Neural progenitor cell (in vitro differentiated cells): Measurements from ENCODE around the gene AGPS. TPM values are rescaled to one million over a fixed set of nuclear protein-coding genes. Genes with fewer than 3 reads are reported as not detected.

Source experiments
- DNase-seq: peaks from one replicate; pipeline ENCODE4 v3.0.0-alpha.2; 2016; ENCODE audit warnings: low spot score
- H2AFZ ChIP-seq: fragments of 200-600 bp; sonication (generic); replicated peaks from 2 replicates; pipeline ENCODE4 v1.6.1; 2016; ENCODE audit warnings: antibody characterized with exemption
- H3F3A ChIP-seq: fragments of 200-600 bp; sonication (generic); 2 replicates; pipeline ENCODE4 v1.6.1; 2016; ENCODE audit warnings: antibody characterized with exemption, low read depth
- H3K27ac ChIP-seq: fragments of 200-600 bp; sonication (generic); 2 replicates; pipeline ENCODE4 v1.5.1; 2016; ENCODE audit warnings: mild to moderate bottlenecking
- H3K27me3 ChIP-seq: fragments of 200-600 bp; sonication (generic); 2 replicates; pipeline ENCODE4 v1.6.1; 2016; ENCODE audit warnings: mild to moderate bottlenecking, moderate library complexity
- H3K36me3 ChIP-seq: fragments of 200-600 bp; sonication (generic); 2 replicates; pipeline ENCODE4 v1.5.1; 2016
- H3K4me1 ChIP-seq: fragments of 200-600 bp; sonication (generic); 2 replicates; pipeline ENCODE4 v1.6.1; 2016; ENCODE audit warnings: mixed run types
- H3K4me2 ChIP-seq: fragments of 200-600 bp; sonication (generic); 2 replicates; pipeline ENCODE4 v1.6.1; 2016
- H3K4me3 ChIP-seq: fragments of 200-600 bp; sonication (generic); 2 replicates; pipeline ENCODE4 v1.5.1; 2016
- H3K79me2 ChIP-seq: fragments of 200-600 bp; sonication (generic); 2 replicates; pipeline ENCODE4 v1.6.1; 2016; ENCODE audit warnings: low read depth
- H3K9ac ChIP-seq: fragments of 200-600 bp; sonication (generic); 2 replicates; pipeline ENCODE4 v1.6.1; 2016
- H3K9me3 ChIP-seq: fragments of 200-600 bp; sonication (generic); 2 replicates; pipeline ENCODE4 v1.5.1; 2016; ENCODE audit warnings: low read depth
- H4K20me1 ChIP-seq: fragments of 200-600 bp; sonication (generic); 2 replicates; pipeline ENCODE4 v1.6.1; 2016; ENCODE audit warnings: low read depth
- H3K27ac Mint-ChIP-seq: 3 replicates; pipeline ENCODE4 v1.8.0; 2021; ENCODE audit warnings: mixed read lengths
- H3K27me3 Mint-ChIP-seq: 2 replicates; pipeline ENCODE4 v1.8.0; 2022; ENCODE audit warnings: low read depth, mild to moderate bottlenecking, inconsistent platforms, moderate library complexity, mixed read lengths; ENCODE audit not compliant: insufficient read depth
- H3K36me3 Mint-ChIP-seq: 3 replicates; pipeline ENCODE4 v1.8.0; 2021; ENCODE audit warnings: mixed read lengths
- H3K4me1 Mint-ChIP-seq: 3 replicates; pipeline ENCODE4 v1.8.0; 2021; ENCODE audit warnings: mixed read lengths
- H3K4me3 Mint-ChIP-seq: 3 replicates; pipeline ENCODE4 v1.8.0; 2021; ENCODE audit warnings: mild to moderate bottlenecking, moderate library complexity, mixed read lengths
- H3K9me3 Mint-ChIP-seq: 3 replicates; pipeline ENCODE4 v1.8.0; 2020; ENCODE audit warnings: mixed read lengths
- EZH2 ChIP-seq: fragments of 200-600 bp; sonication (generic); IDR thresholded peaks from 2 replicates; pipeline ENCODE4 v1.6.1; 2017; ENCODE audit warnings: antibody characterized with exemption, mild to moderate bottlenecking, moderate library complexity
- EZH2phosphoT487 ChIP-seq: fragments of 200-600 bp; sonication (generic); IDR thresholded peaks from 2 replicates; pipeline ENCODE4 v1.6.1; 2017; ENCODE audit warnings: antibody characterized with exemption
- total RNA-seq: library from RNA; depleted of rRNA; stranded (reverse); fragments of >200 nt; gene quantifications from 2 replicates; pipeline ENCODE4 v1.2.3, GENCODE V29; 2015; ENCODE audit warnings: low replicate concordance
- TF ChIP-seq, protein P1 (sequence below): fragments of 200-600 bp; sonication (generic); IDR thresholded peaks from 2 replicates; pipeline ENCODE4 v1.5.1; 2017; ENCODE audit warnings: antibody characterized with exemption, mild to moderate bottlenecking

The AGPS gene
- total RNA-seq, 1 donor from 2014 or later = 63.5 TPM

DNA sequence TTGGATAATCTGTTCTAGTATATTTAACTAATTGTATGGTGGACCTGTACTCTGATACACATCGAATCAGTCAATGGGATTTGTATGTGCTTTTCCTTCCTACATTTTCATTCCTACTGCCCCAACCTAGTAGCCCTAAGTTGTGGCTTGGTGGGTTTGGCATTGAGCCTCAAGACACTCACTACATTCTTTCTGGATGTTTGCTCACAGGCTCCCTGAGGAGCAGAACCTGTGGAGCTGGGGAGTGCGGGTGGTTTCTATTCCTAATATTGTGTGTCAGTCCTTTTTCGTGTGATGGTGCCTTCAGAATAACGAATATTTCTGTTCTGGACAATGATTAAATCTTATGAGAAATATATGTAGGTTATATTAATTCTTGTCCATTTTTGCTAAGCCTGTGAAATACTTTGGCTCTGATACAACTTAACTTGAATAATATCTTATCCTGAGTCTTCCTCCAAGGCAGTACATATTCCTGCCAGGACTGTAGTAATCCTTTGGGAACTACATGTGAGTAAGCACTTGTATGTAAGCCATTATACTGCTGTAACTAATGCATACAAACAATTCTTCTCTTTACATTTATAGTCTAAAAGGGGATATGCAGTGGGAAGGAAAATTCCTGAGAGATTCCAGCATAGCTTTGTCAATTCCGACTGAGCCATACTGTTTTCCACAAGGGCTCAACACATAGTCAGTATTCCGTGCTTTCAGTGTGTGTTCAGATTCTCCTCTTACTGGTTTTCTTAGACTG is 150.6 kb downstream of the AGPS start:
- H3K36me3 Mint-ChIP-seq = no peaks in the 10 kb centered on the region
- no peak overlapping the region for H3K27ac Mint-ChIP-seq
- peaks cover 10% of the 10 kb centered on the region for H3K9me3 Mint-ChIP-seq
- no peak overlapping the region for H3K4me3 ChIP-seq
- H3K36me3 ChIP-seq = no peaks in the 10 kb centered on the region
- no peak overlapping the region for H3K4me2 ChIP-seq
- H3K79me2 ChIP-seq = no peaks in the 10 kb centered on the region
- TF ChIP-seq EZH2 (no peak), EZH2phosphoT487 (no peak)
- TF ChIP-seq, protein P1, sequence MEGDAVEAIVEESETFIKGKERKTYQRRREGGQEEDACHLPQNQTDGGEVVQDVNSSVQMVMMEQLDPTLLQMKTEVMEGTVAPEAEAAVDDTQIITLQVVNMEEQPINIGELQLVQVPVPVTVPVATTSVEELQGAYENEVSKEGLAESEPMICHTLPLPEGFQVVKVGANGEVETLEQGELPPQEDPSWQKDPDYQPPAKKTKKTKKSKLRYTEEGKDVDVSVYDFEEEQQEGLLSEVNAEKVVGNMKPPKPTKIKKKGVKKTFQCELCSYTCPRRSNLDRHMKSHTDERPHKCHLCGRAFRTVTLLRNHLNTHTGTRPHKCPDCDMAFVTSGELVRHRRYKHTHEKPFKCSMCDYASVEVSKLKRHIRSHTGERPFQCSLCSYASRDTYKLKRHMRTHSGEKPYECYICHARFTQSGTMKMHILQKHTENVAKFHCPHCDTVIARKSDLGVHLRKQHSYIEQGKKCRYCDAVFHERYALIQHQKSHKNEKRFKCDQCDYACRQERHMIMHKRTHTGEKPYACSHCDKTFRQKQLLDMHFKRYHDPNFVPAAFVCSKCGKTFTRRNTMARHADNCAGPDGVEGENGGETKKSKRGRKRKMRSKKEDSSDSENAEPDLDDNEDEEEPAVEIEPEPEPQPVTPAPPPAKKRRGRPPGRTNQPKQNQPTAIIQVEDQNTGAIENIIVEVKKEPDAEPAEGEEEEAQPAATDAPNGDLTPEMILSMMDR = no peak
- H4K20me1 ChIP-seq = no peaks in the 10 kb centered on the region
- H3K27ac ChIP-seq = no peak overlapping the region
- H3F3A ChIP-seq = no peaks in the 10 kb centered on the region
- no peak for DNase-seq
- peaks cover 6% of the 10 kb centered on the region for H3K4me1 Mint-ChIP-seq
- H3K9ac ChIP-seq = no peak overlapping the region
- H3K4me1 ChIP-seq = peaks cover 5% of the 10 kb centered on the region
- no peak overlapping the region for H2AFZ ChIP-seq
- no peak overlapping the region for H3K4me3 Mint-ChIP-seq
- H3K9me3 ChIP-seq = peaks cover 3% of the 10 kb centered on the region
- H3K27me3 ChIP-seq = no peaks in the 10 kb centered on the region
- H3K27me3 Mint-ChIP-seq = peaks cover 4% of the 10 kb centered on the region

DNA sequence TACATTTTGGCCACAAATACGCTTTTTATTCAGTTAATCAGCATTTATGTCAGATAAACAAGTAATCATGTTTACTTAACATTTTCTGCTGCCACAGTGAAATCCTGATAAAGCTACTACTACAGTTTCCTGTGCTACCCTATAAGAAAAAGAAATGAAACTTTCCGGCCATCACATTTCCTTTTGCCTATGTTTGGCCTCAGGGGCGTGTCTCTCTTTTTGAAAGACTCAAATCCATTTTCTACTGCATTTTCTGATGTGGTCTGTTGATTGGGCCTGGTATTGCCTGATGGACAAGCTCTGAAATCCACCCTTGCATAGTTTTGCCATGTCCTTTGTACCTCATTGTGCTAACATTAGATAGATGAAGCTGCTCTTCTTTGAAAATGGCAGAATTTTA is 152.6 kb downstream of the AGPS start:
- TF ChIP-seq, protein P1 = no peak
- TF ChIP-seq EZH2 = no peak
- no peak for TF ChIP-seq EZH2phosphoT487
- H3K4me3 Mint-ChIP-seq = no peak overlapping the region
- H2AFZ ChIP-seq = no peak overlapping the region

DNA sequence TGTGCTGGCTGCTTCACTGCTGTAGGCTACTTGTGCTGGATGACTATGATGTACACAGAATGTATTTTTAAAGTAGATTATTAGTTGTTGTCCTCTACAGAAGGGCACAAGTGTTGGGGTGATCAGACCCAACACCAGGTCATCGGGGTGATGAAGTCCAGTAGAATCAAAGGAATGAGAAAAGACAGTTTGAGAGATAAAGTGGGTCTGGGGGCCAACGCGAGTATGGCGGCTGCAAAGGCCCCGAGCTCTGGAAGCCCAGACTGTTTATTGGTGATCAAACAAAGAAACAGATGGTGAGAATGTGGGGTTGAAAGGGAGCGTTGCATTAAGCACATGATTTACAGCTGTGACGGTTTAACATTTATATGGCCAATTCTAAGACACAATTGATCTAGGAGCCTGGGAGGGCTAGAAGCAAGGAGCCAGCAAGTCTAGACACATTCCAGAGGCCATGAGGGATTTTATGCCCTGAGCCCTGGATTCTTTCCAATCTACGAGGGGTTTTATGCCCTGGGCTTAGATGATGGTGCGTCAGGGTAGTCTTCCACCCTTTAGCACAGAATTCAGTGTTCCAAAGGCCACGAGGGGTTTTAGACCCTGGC is 153.5 kb downstream of the AGPS start:
- DNase-seq = no peak
- H3K36me3 Mint-ChIP-seq = no peaks in the 10 kb centered on the region
- TF ChIP-seq, protein P1 = no peak
- no peak for TF ChIP-seq EZH2
- TF ChIP-seq EZH2phosphoT487 = no peak
- Histone ChIP-seq H3K36me3 (no peaks in the 10 kb centered on the region), H3K4me3 (no peak overlapping the region), H3K9ac (no peak overlapping the region), H3F3A (no peaks in the 10 kb centered on the region), H3K27me3 (no peaks in the 10 kb centered on the region), H2AFZ (no peak overlapping the region), H3K4me1 (no peaks in the 10 kb centered on the region), H3K9me3 (peaks cover 3% of the 10 kb centered on the region), H3K27ac (no peak overlapping the region), H4K20me1 (no peaks in the 10 kb centered on the region), H3K4me2 (no peak overlapping the region), H3K79me2 (no peaks in the 10 kb centered on the region)
- no peak overlapping the region for H3K27ac Mint-ChIP-seq
- H3K9me3 Mint-ChIP-seq = peaks cover 15% of the 10 kb centered on the region
- peaks cover 4% of the 10 kb centered on the region for H3K27me3 Mint-ChIP-seq
- H3K4me3 Mint-ChIP-seq = no peak overlapping the region
- H3K4me1 Mint-ChIP-seq = no peaks in the 10 kb centered on the region

More for the DNA sequence above, 152.6 kb downstream of the AGPS start:
- Mint-ChIP-seq H3K4me1 (no peaks in the 10 kb centered on the region), H3K27ac (no peak overlapping the region), H3K9me3 (peaks cover 10% of the 10 kb centered on the region), H3K36me3 (no peaks in the 10 kb centered on the region), H3K27me3 (peaks cover 4% of the 10 kb centered on the region)
- no peaks in the 10 kb centered on the region for H4K20me1 ChIP-seq
- H3F3A ChIP-seq = no peaks in the 10 kb centered on the region
- no peaks in the 10 kb centered on the region for H3K36me3 ChIP-seq
- no peak overlapping the region for H3K4me2 ChIP-seq
- H3K4me3 ChIP-seq = no peak overlapping the region
- peaks cover 3% of the 10 kb centered on the region for H3K9me3 ChIP-seq
- H3K9ac ChIP-seq = no peak overlapping the region
- no peaks in the 10 kb centered on the region for H3K4me1 ChIP-seq
- no peaks in the 10 kb centered on the region for H3K27me3 ChIP-seq
- H3K27ac ChIP-seq = no peak overlapping the region
- DNase-seq = no peak
- no peaks in the 10 kb centered on the region for H3K79me2 ChIP-seq
